ENCODE results near the gene PSMC6.
"Not testable (repeated sequence)": the region's sequence is repeated elsewhere in the genome, so short reads cannot be mapped to it uniquely, and the experiment has no call there.

The PSMC6 gene

DNA sequence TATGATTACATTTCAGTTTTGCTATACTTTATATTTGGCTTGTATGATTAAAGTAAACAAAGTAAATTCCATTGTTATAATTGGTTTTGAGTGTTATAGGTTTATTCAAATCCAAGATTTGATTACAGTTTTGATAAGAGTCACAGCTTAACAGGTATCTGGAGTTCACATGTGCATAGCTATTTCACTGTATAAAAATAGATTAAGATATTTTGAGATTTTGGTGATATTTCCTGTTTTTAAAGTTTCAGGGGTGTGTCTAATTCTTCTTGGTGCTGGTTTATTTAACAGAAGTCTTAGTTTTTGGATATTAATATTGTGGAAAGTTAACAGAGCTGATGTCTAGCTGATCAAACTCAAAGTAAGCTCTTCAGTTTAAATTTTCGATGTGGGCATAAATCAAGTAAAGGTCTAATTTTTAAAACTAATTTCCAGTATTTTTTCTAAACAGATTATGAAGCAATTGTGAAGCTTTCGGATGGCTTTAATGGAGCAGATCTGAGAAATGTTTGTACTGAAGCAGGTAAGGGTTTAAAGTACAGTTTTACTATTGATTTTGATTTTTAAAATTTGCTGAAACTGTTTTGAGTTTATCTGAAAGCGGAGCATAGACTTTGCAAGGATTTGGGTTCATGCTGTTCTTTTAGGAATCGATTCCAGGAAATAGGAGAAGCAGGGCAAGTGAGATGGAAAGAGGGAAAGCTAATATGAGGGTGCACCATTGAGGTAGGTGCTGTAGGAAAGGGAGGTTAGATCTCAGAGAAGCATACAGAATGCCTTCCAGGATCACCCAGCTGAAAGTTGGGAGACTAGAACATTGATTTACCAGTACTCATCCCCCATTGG is 16.7 kb downstream of the PSMC6 start:
- no peak for DNase-seq (ENCODE audit: low spot score)

- no peak for DNase-seq (ENCODE audit: low spot score)
Observed at GRCh38 chr14:52724360-52724644, 17.3 kb downstream of the PSMC6 start.

DNA sequence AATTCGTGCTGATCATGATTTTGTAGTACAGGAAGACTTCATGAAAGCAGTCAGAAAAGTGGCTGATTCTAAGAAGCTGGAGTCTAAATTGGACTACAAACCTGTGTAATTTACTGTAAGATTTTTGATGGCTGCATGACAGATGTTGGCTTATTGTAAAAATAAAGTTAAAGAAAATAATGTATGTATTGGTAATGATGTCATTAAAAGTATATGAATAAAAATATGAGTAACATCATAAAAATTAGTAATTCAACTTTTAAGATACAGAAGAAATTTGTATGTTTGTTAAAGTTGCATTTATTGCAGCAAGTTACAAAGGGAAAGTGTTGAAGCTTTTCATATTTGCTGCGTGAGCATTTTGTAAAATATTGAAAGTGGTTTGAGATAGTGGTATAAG is 20.5 kb downstream of the PSMC6 start:
- DNase-seq (ENCODE audit: low spot score): not testable (repeated sequence)

DNA sequence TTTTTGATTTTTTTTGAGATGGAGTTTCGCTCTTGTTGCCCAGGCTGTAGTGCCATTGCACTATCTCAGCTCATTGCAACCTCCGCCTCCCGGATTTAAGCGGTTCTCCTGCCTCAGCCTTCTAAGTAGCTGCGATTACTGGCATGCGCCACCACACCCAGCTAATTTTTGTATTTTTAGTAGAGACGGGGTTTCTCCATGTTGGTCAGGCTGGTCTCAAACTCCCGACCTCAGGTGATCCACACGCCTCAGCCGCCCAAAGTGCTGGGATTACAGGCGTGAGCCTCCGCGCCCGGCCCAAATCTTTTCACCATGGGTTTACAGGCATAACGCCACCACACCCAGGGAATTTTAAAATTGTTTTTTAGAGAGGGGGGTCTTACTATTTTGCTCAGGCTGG is 22.0 kb downstream of the PSMC6 start:
- not testable (repeated sequence) for DNase-seq (ENCODE audit: low spot score)

GRCh38 chr14:52729585-52729924 is 22.6 kb downstream of the PSMC6 start:
- DNase-seq (ENCODE audit: low spot score): no peak

- peak; percentile 97 for DNase-seq (ENCODE audit: low spot score)
Observed at GRCh38 chr14:52729925-52730708, 23.1 kb downstream of the PSMC6 start, which contains the start of gene STYX. STYX (plus strand) TSS chr14:52730166; CDS start chr14:52730475, 309 bp downstream.

DNA sequence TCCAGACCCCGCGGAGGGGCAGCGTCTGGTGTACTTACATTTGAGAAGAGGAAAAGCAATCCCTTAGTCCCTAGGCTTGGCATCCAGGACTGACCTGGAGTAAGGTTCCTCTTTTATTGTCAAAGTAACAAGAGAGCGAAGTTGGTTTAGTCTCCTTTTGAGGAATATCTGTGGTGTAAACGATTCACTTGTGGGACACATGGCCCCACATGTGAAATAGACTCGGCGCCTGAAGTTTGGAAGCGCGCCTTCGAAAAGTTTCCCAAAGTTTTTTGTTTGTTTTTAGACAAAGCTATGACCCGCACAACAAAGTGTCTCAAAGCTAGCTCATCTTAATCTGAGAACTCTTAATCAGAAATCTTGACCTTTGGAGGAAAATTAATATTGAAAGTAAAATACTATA is 23.7 kb downstream of the PSMC6 start:
- no peak for DNase-seq (ENCODE audit: low spot score)

- DNase-seq (ENCODE audit: low spot score): no peak
Observed at GRCh38 chr14:52733824-52734223, 26.8 kb downstream of the PSMC6 start.

DNA sequence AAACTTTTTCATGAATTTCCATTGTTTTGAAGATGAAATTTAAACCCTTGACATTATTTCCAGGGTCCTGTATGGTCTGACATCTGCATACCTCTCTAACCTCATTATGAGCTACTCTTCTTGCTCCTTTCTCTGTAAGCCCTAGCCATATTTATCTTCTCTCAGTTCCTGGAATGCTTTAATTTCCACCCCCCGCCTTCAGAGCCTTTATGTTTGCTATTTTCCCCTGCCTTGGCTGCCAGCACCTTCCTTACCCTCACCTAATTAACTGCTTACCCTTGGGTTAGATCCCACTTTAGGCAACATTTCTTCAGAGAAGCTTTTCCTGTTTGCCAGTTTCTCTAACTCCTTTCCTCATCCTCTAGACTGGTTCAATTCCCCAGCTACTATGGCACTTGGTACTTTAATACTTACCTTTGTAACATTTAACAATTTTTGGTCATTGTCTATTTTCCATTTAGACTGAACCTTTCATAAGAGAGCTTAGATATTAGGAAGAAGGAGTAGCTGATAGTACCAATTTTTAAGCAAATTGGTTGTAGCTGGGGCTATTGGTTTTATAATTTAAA is 29.0 kb downstream of the PSMC6 start:
- DNase-seq (ENCODE audit: low spot score): no peak

- DNase-seq (ENCODE audit: low spot score): peak; percentile 34
Observed at GRCh38 chr14:52738409-52738808, 31.4 kb downstream of the PSMC6 start.

DNA sequence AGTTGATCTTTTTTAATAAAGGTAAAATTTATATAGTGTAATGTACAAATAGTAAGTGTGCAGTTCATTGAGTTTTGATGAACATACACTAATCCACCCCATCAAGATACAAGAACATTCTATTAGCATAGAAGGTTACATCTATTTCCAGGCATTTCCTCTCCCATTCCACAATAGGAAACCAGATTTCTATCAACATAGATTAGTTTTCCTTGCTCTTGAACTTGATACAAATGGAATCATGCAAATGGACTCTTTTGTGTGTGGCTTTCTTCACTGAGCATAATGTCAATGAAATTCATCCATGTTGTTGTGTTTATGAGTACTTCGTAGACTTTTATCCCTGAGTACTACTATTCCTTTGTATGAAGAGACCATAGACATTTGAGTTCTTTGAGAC is 33.8 kb downstream of the PSMC6 start:
- no peak for DNase-seq (ENCODE audit: low spot score)

DNA sequence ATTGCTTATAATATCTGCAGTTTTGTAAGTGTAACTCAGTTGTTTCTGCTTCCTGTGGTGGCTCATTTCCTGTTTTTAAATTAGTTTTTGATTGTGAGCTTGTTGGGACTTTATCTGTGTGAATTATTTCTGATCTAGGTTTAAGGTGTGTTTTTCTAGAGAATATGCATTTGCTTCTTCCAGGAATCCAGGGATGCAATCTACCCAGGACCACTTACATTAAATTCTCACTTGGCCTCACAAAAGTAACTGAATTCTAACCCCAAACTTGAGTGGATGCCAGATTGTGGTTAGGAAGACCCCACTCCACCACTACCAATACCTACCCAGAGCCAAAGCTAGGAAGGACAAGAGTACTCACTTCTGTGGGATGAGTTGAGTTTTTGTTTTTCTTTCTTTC is 34.9 kb downstream of the PSMC6 start:
- no peak for DNase-seq (ENCODE audit: low spot score)

- DNase-seq (ENCODE audit: low spot score): no peak
Observed at GRCh38 chr14:52748647-52749292, 41.8 kb downstream of the PSMC6 start.

DNA sequence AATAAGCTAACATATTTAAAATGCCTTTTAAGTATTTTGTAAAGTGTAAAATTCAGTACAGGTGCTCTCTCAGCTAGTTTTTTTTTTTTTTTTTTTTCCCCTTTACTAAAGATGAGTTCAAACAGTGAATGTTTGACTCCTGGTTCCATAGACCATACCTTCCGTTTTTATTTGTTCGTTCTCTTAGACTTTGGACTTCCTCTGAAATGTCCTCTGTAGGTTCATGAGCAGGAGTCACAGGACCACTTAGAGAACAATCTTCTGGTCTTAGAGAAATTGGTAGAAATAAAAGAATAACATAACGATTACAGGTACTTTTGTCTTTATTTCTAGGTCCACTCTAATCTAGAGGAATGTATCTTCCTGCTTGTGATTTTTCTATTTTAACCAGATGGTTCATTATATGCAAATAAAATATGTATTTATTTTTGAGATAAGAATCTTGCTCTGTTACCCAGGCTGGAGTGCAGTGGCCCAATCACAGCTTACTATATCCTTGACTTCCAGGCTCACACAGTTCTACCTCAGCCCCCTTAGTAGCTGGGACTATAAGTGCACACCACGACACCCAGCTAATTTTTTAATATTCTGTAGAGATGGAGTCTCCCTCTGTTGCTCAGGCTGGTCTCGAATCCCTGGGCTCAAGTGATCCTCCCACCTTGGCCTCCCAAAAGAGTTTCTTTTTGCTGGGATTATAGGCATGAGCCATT is 48.8 kb downstream of the PSMC6 start:
- DNase-seq (ENCODE audit: low spot score): no peak

DNA sequence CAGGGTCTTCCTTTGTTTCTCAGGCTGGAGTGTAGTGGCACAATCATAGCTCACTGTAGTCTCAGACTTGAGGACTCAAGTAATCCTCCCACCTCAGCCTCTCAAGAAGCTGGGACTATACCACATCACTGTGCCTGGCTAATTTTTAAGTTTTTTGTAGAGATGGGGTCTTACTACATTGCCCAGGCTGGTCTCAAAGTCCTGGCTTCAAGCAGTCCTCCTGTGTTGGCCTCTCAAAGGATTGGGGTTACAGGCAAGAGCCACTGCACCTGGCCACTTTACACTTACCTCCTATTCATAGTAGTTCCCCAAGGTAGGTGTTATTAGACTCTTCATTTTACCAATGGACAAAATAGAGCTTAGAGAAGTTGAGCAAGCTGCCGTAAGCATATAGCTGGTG is 52.1 kb downstream of the PSMC6 start:
- no peak for DNase-seq (ENCODE audit: low spot score)

GRCh38 chr14:52762923-52763322 is 55.9 kb downstream of the PSMC6 start:
- DNase-seq (ENCODE audit: low spot score): not testable (repeated sequence)

- no peak for DNase-seq (ENCODE audit: low spot score)
Observed at GRCh38 chr14:52767058-52767833, 60.2 kb downstream of the PSMC6 start.

DNA sequence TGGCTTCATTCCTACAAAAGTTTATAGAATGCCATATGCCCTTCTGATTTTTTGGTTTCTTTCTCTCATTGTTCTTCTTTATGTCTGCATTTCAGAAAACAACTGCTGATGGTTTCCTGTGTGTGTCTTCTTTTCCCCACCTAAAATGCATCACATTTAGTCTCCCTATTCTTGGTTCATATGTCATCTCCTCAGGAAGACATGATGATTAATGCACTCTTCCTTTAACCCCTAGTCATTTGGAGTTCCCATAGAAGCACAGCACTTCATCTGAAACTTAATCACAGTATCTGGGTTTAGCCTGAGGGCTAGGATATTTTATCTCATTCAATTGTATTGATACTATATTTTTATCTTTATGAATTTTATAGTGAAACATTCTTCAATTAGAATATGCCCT is 62.9 kb downstream of the PSMC6 start:
- DNase-seq (ENCODE audit: low spot score): no peak

GRCh38 chr14:52776816-52777215 is 69.8 kb downstream of the PSMC6 start:
- no peak for DNase-seq (ENCODE audit: low spot score)

Data from hematopoietic multipotent progenitor cell treated with erythropoietin and hydrocortisone succinate and interleukin-3 and kit ligand, for 15 days (in vitro differentiated cells).